Trophoblast cell (in vitro differentiated cells and primary cell): ENCODE measurements around the gene SUCLG2.

ENCODE experiments used
- DNase-seq, 2 donors: peaks; one replicate each; pipeline ENCODE4 v3.0.0-alpha.2; 2016
- H2AFZ ChIP-seq: 2 replicates; pipeline ENCODE4 v1.6.1; 2013; ENCODE audit warnings: low read length, moderate library complexity, mild to moderate bottlenecking; ENCODE audit not compliant: insufficient read depth, poor library complexity
- H2AK5ac ChIP-seq: 2 replicates; pipeline ENCODE4 v1.6.1; 2013; ENCODE audit warnings: mild to moderate bottlenecking, low read length
- H2BK120ac ChIP-seq: 2 replicates; pipeline ENCODE4 v1.6.1; 2013; ENCODE audit warnings: low read length, mild to moderate bottlenecking, moderate library complexity; ENCODE audit not compliant: insufficient read depth, poor library complexity
- H2BK12ac ChIP-seq: 2 replicates; pipeline ENCODE4 v1.6.1; 2013; ENCODE audit warnings: mild to moderate bottlenecking, low read length, moderate library complexity
- H2BK5ac ChIP-seq: 2 replicates; pipeline ENCODE4 v1.6.1; 2013; ENCODE audit warnings: low read length, low read depth, moderate library complexity, mild to moderate bottlenecking; ENCODE audit not compliant: poor library complexity
- H3K14ac ChIP-seq: 2 replicates; pipeline ENCODE4 v1.6.1; 2013; ENCODE audit warnings: mild to moderate bottlenecking, low read length
- H3K18ac ChIP-seq: 2 replicates; pipeline ENCODE4 v1.6.1; 2013; ENCODE audit warnings: mild to moderate bottlenecking, low read length
- H3K23ac ChIP-seq: 2 replicates; pipeline ENCODE4 v1.6.1; 2013; ENCODE audit warnings: low read length
- H3K27ac ChIP-seq: 2 replicates; pipeline ENCODE4 v1.5.1; 2013; ENCODE audit warnings: low read depth, mild to moderate bottlenecking, inconsistent platforms, low read length, moderate library complexity
- H3K27me3 ChIP-seq: 2 replicates; pipeline ENCODE4 v1.6.1; 2013; ENCODE audit warnings: inconsistent platforms, mild to moderate bottlenecking, low read length, moderate library complexity; ENCODE audit not compliant: insufficient read depth
- H3K36me3 ChIP-seq, 2 experiments: 1 replicate in 1 of 2; 2 replicates in 1 of 2; pipeline ENCODE4 v1.6.1; 2013; ENCODE audit warnings: low read length in 2 of 2, mild to moderate bottlenecking in 2 of 2, moderate library complexity in 1 of 2; ENCODE audit not compliant: insufficient read depth in 2 of 2, control insufficient read depth in 1 of 2
- H3K4ac ChIP-seq: 2 replicates; pipeline ENCODE4 v1.6.1; 2013; ENCODE audit warnings: low read depth, mild to moderate bottlenecking, low read length, moderate library complexity
- H3K4me1 ChIP-seq, 2 experiments: 1 replicate in 1 of 2; 2 replicates in 1 of 2; pipeline ENCODE4 v1.6.1; 2013; ENCODE audit warnings: low read length in 2 of 2, mild to moderate bottlenecking in 2 of 2, moderate library complexity in 1 of 2; ENCODE audit not compliant: insufficient read depth in 2 of 2, control insufficient read depth in 1 of 2
- H3K4me2 ChIP-seq: 2 replicates; pipeline ENCODE4 v1.6.1; 2013; ENCODE audit warnings: inconsistent platforms, mild to moderate bottlenecking, low read length, moderate library complexity
- H3K4me3 ChIP-seq: 2 replicates; pipeline ENCODE4 v1.5.1; 2013; ENCODE audit warnings: mild to moderate bottlenecking, low read depth, low read length, inconsistent platforms
- H3K79me1 ChIP-seq: one replicate; pipeline ENCODE4 v1.6.1; 2013; ENCODE audit warnings: low read length
- H3K79me2 ChIP-seq: 2 replicates; pipeline ENCODE4 v1.6.1; 2013; ENCODE audit warnings: low read length, mild to moderate bottlenecking; ENCODE audit not compliant: control insufficient read depth, insufficient read depth, poor library complexity
- H3K9ac ChIP-seq: 2 replicates; pipeline ENCODE4 v1.6.1; 2013; ENCODE audit warnings: mild to moderate bottlenecking, low read length
- H3K9me3 ChIP-seq: 2 replicates; pipeline ENCODE4 v1.6.1; 2013; ENCODE audit warnings: low read depth, mild to moderate bottlenecking, control low read depth, inconsistent platforms, low read length; ENCODE audit not compliant: insufficient read depth
- H4K12ac ChIP-seq: 2 replicates; pipeline ENCODE4 v1.6.1; 2013; ENCODE audit warnings: low read depth, mild to moderate bottlenecking, low read length, moderate library complexity
- H4K8ac ChIP-seq: 2 replicates; pipeline ENCODE4 v1.6.1; 2013; ENCODE audit warnings: low read depth, mild to moderate bottlenecking, low read length, moderate library complexity
- H4K91ac ChIP-seq: one replicate; pipeline ENCODE4 v1.6.1; 2013; ENCODE audit warnings: low read depth, mild to moderate bottlenecking, low read length, moderate library complexity
- WGBS: extraction: QIAGEN DNeasy Blood & Tissue Kit; methylation state at CpG from one replicate; pipeline ENCODE4 v1.1.7; 2013; ENCODE audit warnings: missing lambda C conversion rate; ENCODE audit not compliant: insufficient read length, insufficient coverage; ENCODE audit errors: extremely low coverage; 5-methylcytosine and 5-hydroxymethylcytosine counted together

SUCLG2 gene

DNA sequence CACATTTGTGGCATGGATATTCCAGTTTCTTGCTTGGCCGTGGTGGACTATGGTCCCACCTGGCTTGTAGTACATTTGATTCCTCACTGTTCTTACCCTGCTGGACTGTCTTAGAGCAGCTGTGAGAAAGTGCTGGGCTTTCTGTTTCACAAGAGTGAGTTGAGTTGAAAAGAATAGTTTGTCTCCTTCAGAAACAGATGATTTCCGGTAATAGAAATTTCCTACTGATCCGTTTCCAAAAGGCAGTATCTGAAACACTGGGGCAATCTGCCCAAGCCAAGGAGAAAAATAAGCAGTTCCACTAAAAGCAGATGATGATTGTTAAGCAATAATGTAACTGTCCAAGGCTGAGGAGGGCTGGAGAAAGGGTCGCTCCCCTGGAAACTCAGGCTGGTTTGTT is 96.0 kb downstream of the SUCLG2 start:
- H3K4me3 ChIP-seq, result no peak overlapping the region
- no peaks in the 10 kb centered on the region for H3K27me3 ChIP-seq
- no peak overlapping the region for H3K4ac ChIP-seq
- no peak overlapping the region for H3K4me2 ChIP-seq
- H3K79me1 ChIP-seq, result no peaks in the 10 kb centered on the region
- no peak overlapping the region for H2AK5ac ChIP-seq
- H3K23ac ChIP-seq, result no peak overlapping the region
- no peaks in the 10 kb centered on the region for H3K36me3 ChIP-seq
- no peak overlapping the region for H2BK120ac ChIP-seq
- H4K12ac ChIP-seq, result no peak overlapping the region
- no peak overlapping the region for H3K14ac ChIP-seq
- H3K18ac ChIP-seq, result no peak overlapping the region
- H2BK12ac ChIP-seq, result no peak overlapping the region
- no peak overlapping the region for H4K8ac ChIP-seq
- H3K4me1 ChIP-seq, result no peaks in the 10 kb centered on the region
- no peak overlapping the region for H3K27ac ChIP-seq
- H2BK5ac ChIP-seq, result no peak overlapping the region
- H3K79me2 ChIP-seq, result no peaks in the 10 kb centered on the region
- no peak overlapping the region for H3K9ac ChIP-seq
- no peaks in the 10 kb centered on the region for H3K9me3 ChIP-seq
- no peak overlapping the region for H4K91ac ChIP-seq
- DNase-seq, result no peak
- no peak overlapping the region for H2AFZ ChIP-seq
- no CpG with 5 or more reads among the region's 4 CpGs for WGBS

DNA sequence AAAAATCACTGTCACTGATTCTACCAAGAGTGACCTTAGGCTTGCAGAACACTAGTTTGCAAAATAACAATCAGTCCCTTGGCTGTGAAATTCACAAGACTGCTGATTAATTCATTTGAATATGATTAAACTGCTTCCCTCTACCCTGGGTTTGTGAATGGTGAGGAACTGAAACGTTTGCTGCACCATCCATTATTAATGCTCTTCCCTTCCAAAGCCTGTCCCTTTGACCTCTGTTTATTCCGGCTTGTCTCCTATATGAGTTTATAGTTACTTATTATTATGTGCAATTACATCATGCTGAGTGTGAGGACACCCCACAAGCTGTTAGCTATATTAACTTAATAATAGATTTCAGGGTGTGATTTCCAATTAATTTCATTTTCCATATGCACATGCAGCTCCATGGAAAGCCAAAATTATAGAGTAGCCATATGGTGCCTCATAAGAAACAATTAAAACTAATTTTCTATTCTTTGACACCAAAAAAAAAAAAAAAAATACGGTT is 96.5 kb downstream of the SUCLG2 start:
- H2BK120ac ChIP-seq, result no peak overlapping the region
- WGBS, result no CpG with 5 or more reads among the region's 3 CpGs
- no peak overlapping the region for H3K4ac ChIP-seq
- no peak overlapping the region for H2BK5ac ChIP-seq
- no peak overlapping the region for H4K12ac ChIP-seq
- H3K79me1 ChIP-seq, result no peaks in the 10 kb centered on the region
- H3K27me3 ChIP-seq, result no peaks in the 10 kb centered on the region
- H2AFZ ChIP-seq, result no peak overlapping the region
- H3K27ac ChIP-seq, result no peak overlapping the region
- H4K91ac ChIP-seq, result no peak overlapping the region
- no peak overlapping the region for H3K9ac ChIP-seq
- no peaks in the 10 kb centered on the region for H3K79me2 ChIP-seq
- H3K4me2 ChIP-seq, result no peak overlapping the region
- no peaks in the 10 kb centered on the region for H3K9me3 ChIP-seq
- H2BK12ac ChIP-seq, result no peak overlapping the region
- no peaks in the 10 kb centered on the region for H3K4me1 ChIP-seq
- no peak overlapping the region for H3K23ac ChIP-seq
- H3K36me3 ChIP-seq, result no peaks in the 10 kb centered on the region
- H3K4me3 ChIP-seq, result no peak overlapping the region
- H4K8ac ChIP-seq, result no peak overlapping the region
- H3K18ac ChIP-seq, result no peak overlapping the region
- no peak overlapping the region for H2AK5ac ChIP-seq
- no peak for DNase-seq
- no peak overlapping the region for H3K14ac ChIP-seq

DNA sequence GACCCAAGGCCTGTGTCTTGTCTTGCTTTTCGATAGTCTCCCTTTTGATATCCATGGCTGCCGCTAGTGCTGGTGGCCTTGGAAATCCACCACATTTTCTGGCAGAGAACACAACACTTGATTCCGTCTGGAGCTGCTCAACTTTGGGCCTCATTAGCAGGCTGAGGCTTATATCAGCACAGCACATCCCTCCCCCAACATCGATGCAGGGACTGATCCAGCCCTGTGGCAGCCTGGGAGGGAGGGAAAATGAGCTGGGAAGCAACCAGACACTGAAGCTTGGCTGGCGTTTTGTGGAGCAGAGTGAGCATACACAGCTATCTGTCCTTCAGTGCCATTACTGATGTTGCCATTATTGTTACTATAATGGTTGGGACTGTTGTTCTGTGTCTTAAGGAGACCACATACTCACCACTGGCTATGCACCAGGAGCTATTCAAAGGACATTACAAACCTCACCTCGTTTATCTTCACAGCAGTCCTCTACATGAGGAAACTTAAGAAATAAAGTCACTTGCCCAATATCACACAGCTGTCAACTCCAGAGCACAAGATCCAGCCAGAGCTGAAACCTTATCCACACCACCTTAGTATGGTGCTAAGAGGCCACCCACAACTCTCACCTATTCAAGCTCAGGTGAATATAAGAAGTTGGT is 102.9 kb downstream of the SUCLG2 start:
- H2BK12ac ChIP-seq, result no peak overlapping the region
- H2BK120ac ChIP-seq, result no peak overlapping the region
- no peaks in the 10 kb centered on the region for H3K79me1 ChIP-seq
- no peaks in the 10 kb centered on the region for H3K79me2 ChIP-seq
- H3K23ac ChIP-seq, result no peak overlapping the region
- no peak overlapping the region for H2AFZ ChIP-seq
- H2BK5ac ChIP-seq, result no peak overlapping the region
- H3K4ac ChIP-seq, result no peak overlapping the region
- WGBS, result no CpG with 5 or more reads among the region's 6 CpGs
- H3K27me3 ChIP-seq, result no peaks in the 10 kb centered on the region
- no peak overlapping the region for H2AK5ac ChIP-seq
- no peak overlapping the region for H4K12ac ChIP-seq
- no peak overlapping the region for H3K4me3 ChIP-seq
- H3K18ac ChIP-seq, result no peak overlapping the region
- DNase-seq, result no peak
- no peak overlapping the region for H4K91ac ChIP-seq
- no peak overlapping the region for H4K8ac ChIP-seq
- no peak overlapping the region for H3K9ac ChIP-seq
- no peaks in the 10 kb centered on the region for H3K36me3 ChIP-seq
- H3K27ac ChIP-seq, result no peak overlapping the region
- no peaks in the 10 kb centered on the region for H3K4me1 ChIP-seq
- no peak overlapping the region for H3K14ac ChIP-seq
- H3K4me2 ChIP-seq, result no peak overlapping the region
- no peaks in the 10 kb centered on the region for H3K9me3 ChIP-seq

DNA sequence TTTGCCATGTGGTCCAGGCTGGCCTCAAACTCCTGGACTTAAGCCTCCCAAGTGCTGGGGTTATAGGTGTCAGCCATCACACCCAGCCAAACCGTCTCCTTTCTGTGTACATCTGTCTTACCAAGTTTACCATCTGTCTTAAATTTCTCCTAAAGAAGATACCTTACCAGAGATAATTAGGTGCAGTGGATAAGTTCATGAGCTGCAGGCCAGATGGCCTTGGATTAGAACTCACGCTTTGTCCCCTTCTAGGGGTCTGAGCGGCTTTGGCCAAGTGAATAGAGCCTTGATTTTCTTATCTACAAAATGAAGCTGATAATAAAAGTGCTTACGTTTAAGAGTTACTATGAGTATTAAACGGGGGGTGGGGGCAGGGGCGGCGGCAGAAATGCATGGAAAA is 103.9 kb downstream of the SUCLG2 start:
- WGBS, result no CpG with 5 or more reads among the region's 7 CpGs

More for the DNA sequence above, 103.9 kb downstream of the SUCLG2 start:
- Histone ChIP-seq H3K9ac (no peak overlapping the region), H3K18ac (no peak overlapping the region), H2BK5ac (no peak overlapping the region), H3K27me3 (no peaks in the 10 kb centered on the region), H3K9me3 (no peaks in the 10 kb centered on the region), H2BK12ac (no peak overlapping the region), H3K36me3 (no peaks in the 10 kb centered on the region), H3K27ac (no peak overlapping the region), H4K8ac (no peak overlapping the region), H2AFZ (no peak overlapping the region), H3K23ac (no peak overlapping the region), H4K12ac (no peak overlapping the region), H2AK5ac (no peak overlapping the region), H3K4me2 (no peak overlapping the region), H3K4ac (no peak overlapping the region), H3K79me1 (no peaks in the 10 kb centered on the region), H3K14ac (no peak overlapping the region), H3K4me1 (no peaks in the 10 kb centered on the region), H3K4me3 (no peak overlapping the region), H3K79me2 (no peaks in the 10 kb centered on the region), H2BK120ac (no peak overlapping the region), H4K91ac (no peak overlapping the region)
- DNase-seq, result no peak
